T-helper 1 cell treated with Interleukin-12 subunit alpha and Interleukin-12 subunit beta and Interleukin-4 antibody, amounts not matched to agents 30 μg/mL and 1 μg/mL, for 36 hours (primary cell): ENCODE results near the gene KRTAP4-12.
"Not testable (repeated sequence)": the region's sequence is repeated elsewhere in the genome, so short reads cannot be mapped to it uniquely, and the experiment has no call there.

Source experiments
- H3K27ac Mint-ChIP-seq: one replicate; pipeline ENCODE4 v1.8.0; 2021; ENCODE audit warnings: mild to moderate bottlenecking, mixed read lengths
- H3K27me3 Mint-ChIP-seq: one replicate; pipeline ENCODE4 v1.8.0; 2021; ENCODE audit warnings: low read depth, mixed read lengths
- H3K36me3 Mint-ChIP-seq: one replicate; pipeline ENCODE4 v1.8.0; 2021; ENCODE audit warnings: low read depth, mixed read lengths
- H3K4me1 Mint-ChIP-seq: one replicate; pipeline ENCODE4 v1.8.0; 2021; ENCODE audit warnings: low read depth, mixed read lengths
- H3K4me3 Mint-ChIP-seq: one replicate; pipeline ENCODE4 v1.8.0; 2021; ENCODE audit warnings: mild to moderate bottlenecking, moderate library complexity, mixed read lengths
- H3K9me3 Mint-ChIP-seq: one replicate; pipeline ENCODE4 v1.8.0; 2021; ENCODE audit warnings: mixed read lengths

Gene KRTAP4-12

GRCh38 chr17:41084100-41084856 is 39.7 kb downstream of the KRTAP4-12 start, which contains the start of gene KRTAP4-7:
KRTAP4-7 (plus strand) TSS chr17:41084150; CDS start chr17:41084207, 57 bp downstream.
- H3K27ac Mint-ChIP-seq, H3K4me1 Mint-ChIP-seq, H3K4me3 Mint-ChIP-seq, H3K27me3 Mint-ChIP-seq, H3K36me3 Mint-ChIP-seq, H3K9me3 Mint-ChIP-seq: not testable (repeated sequence)

GRCh38 chr17:41083427-41083826 is 40.6 kb downstream of the KRTAP4-12 start:
- not testable (repeated sequence) for H3K27me3 Mint-ChIP-seq, H3K9me3 Mint-ChIP-seq, H3K4me3 Mint-ChIP-seq, H3K4me1 Mint-ChIP-seq, H3K27ac Mint-ChIP-seq, H3K36me3 Mint-ChIP-seq

GRCh38 chr17:41082626-41083025 is 41.4 kb downstream of the KRTAP4-12 start:
- Mint-ChIP-seq H3K27me3 (peaks cover 10% of the 10 kb centered on the region), H3K9me3 (no peaks in the 10 kb centered on the region), H3K4me3 (no peak overlapping the region), H3K27ac (no peak overlapping the region), H3K36me3 (no peaks in the 10 kb centered on the region), H3K4me1 (no peaks in the 10 kb centered on the region)

- no peak overlapping the region for H3K27ac Mint-ChIP-seq
- H3K4me3 Mint-ChIP-seq, result no peak overlapping the region
- H3K27me3 Mint-ChIP-seq, result peaks cover 14% of the 10 kb centered on the region
Measured at GRCh38 chr17:41076788-41077187, 47.2 kb downstream of the KRTAP4-12 start.

GRCh38 chr17:41073676-41074075 is 50.3 kb downstream of the KRTAP4-12 start:
- Mint-ChIP-seq H3K4me3 (no peak overlapping the region), H3K27ac (no peak overlapping the region), H3K36me3 (no peaks in the 10 kb centered on the region), H3K27me3 (peaks cover 11% of the 10 kb centered on the region), H3K4me1 (no peaks in the 10 kb centered on the region), H3K9me3 (no peaks in the 10 kb centered on the region)

More at GRCh38 chr17:41076788-41077187, 47.2 kb downstream of the KRTAP4-12 start:
- H3K36me3 Mint-ChIP-seq, result no peaks in the 10 kb centered on the region
- no peaks in the 10 kb centered on the region for H3K9me3 Mint-ChIP-seq
- no peaks in the 10 kb centered on the region for H3K4me1 Mint-ChIP-seq
